K562 (cell line): ENCODE data around the gene NR5A1. TPM values are rescaled to one million over a fixed set of nuclear protein-coding genes. Genes with fewer than 3 reads are reported as not detected.

ENCODE experiments used
- ADNP ChIP-seq: fragments of 200-800 bp; sonication (Bioruptor generic); IDR thresholded peaks from 2 replicates; pipeline ENCODE4 v1.6.1; 2016; ENCODE audit warnings: missing genetic modification characterization, missing compliant biosample characterization
- CHD4 ChIP-seq: fragments of 200-600 bp; sonication (generic); IDR thresholded peaks from 3 replicates; pipeline ENCODE4 v1.6.1; 2012; ENCODE audit warnings: low read depth, mild to moderate bottlenecking, mixed read lengths, low read length, inconsistent platforms; ENCODE audit not compliant: insufficient read depth, insufficient replicate concordance, poor library complexity, severe bottlenecking
- COPS2 ChIP-seq: fragments of 450-650 bp; conservative IDR thresholded peaks from 2 replicates; pipeline ENCODE4 v1.6.1; 2016; ENCODE audit warnings: mild to moderate bottlenecking, moderate library complexity
- CREB1 ChIP-seq, 2 experiments: sonication (generic) in 1 of 2; formaldehyde crosslinking in 1 of 2; IDR thresholded peaks; 2 replicates each; pipeline versions ENCODE4 v1.6.1 to v1.8.0; 2012 to 2022; ENCODE audit warnings: inconsistent platforms in 1 of 2, mild to moderate bottlenecking in 1 of 2, missing genetic modification reagents in 1 of 2, moderate library complexity in 1 of 2
- DIDO1 ChIP-seq: fragments of 450-650 bp; IDR thresholded peaks from 2 replicates; pipeline ENCODE4 v1.6.1; 2016; ENCODE audit warnings: low read depth, missing biosample characterization, missing genetic modification characterization
- ETV1 ChIP-seq: fragments of 450-650 bp; conservative IDR thresholded peaks from 2 replicates; pipeline ENCODE4 v1.6.1; 2016; ENCODE audit warnings: missing genetic modification characterization, control low read depth, low read depth, missing compliant biosample characterization
- HDAC2 ChIP-seq: fragments of 450-650 bp; IDR thresholded peaks from 2 replicates; pipeline ENCODE4 v1.6.1; 2016; ENCODE audit warnings: mild to moderate bottlenecking
- KDM1A ChIP-seq, 2 experiments: fragments of 450-650 bp; IDR thresholded peaks; 2 replicates each; pipeline ENCODE4 v1.6.1; 2016; ENCODE audit warnings: mild to moderate bottlenecking in 2 of 2
- KLF16 ChIP-seq: IDR thresholded peaks from 2 replicates; pipeline ENCODE4 v1.6.1; 2016; ENCODE audit warnings: antibody characterized with exemption
- NCOA1 ChIP-seq: fragments of 450-650 bp; IDR thresholded peaks from 2 replicates; pipeline ENCODE4 v1.6.1; 2016; ENCODE audit warnings: low read depth
- NFE2 ChIP-seq: IDR thresholded peaks from 2 replicates; pipeline ENCODE4 v1.6.1; 2014; ENCODE audit warnings: antibody characterized with exemption, low read depth
- RBM25 ChIP-seq: fragments of 200-400 bp; formaldehyde crosslinking; IDR thresholded peaks from 2 replicates; pipeline ENCODE4 v1.6.1; 2018; ENCODE audit warnings: low read length, low read depth, moderate library complexity; ENCODE audit not compliant: severe bottlenecking
- SIRT6 ChIP-seq: IDR thresholded peaks from one replicate; pipeline ENCODE4 v1.6.1; 2012; ENCODE audit warnings: low read depth, mild to moderate bottlenecking, control low read depth, inconsistent platforms, low read length, moderate library complexity
- SMARCA5 ChIP-seq: fragments of 450-650 bp; IDR thresholded peaks from 2 replicates; pipeline ENCODE4 v1.6.1; 2016
- TFAM ChIP-seq: fragments of 250-450 bp; sonication (Bioruptor Pico); conservative IDR thresholded peaks from 2 replicates; pipeline ENCODE4 v1.5.0; 2021; ENCODE audit warnings: mild to moderate bottlenecking, moderate library complexity
- ZBTB7A ChIP-seq: IDR thresholded peaks from 2 replicates; pipeline ENCODE4 v1.6.1; 2011; ENCODE audit warnings: low read depth, mild to moderate bottlenecking, low read length, moderate library complexity, borderline replicate concordance; ENCODE audit not compliant: control insufficient read depth
- ZNF184 ChIP-seq: sonication (generic); formaldehyde crosslinking; IDR thresholded peaks from 2 replicates; pipeline ENCODE4 v1.5.0; 2020; ENCODE audit warnings: missing genetic modification reagents
- ZNF212 ChIP-seq: fragments of 450-650 bp; formaldehyde crosslinking; IDR thresholded peaks from 2 replicates; pipeline ENCODE4 v1.4.0; 2020; ENCODE audit warnings: mild to moderate bottlenecking
- ZNF408 ChIP-seq: fragments of 250-450 bp; sonication (Bioruptor Pico); IDR thresholded peaks from 2 replicates; pipeline ENCODE4 v1.4.0; 2020; ENCODE audit warnings: low read depth, mild to moderate bottlenecking, moderate library complexity
- ZNF695 ChIP-seq: fragments of 450-650 bp; formaldehyde crosslinking; IDR thresholded peaks from 2 replicates; pipeline ENCODE4 v1.4.0; 2020; ENCODE audit warnings: mild to moderate bottlenecking, moderate library complexity
- polyA plus RNA-seq, 8 experiments: library from polyadenylated mRNA; depleted of rRNA in 4 of 8; stranded (reverse) in 5 of 8; unstranded in 3 of 8; fragments of >200 nt; fragmentation: Nextera tagmentation in 2 of 8; fragmentation: Illumina TruSeq in 1 of 8; extraction: Ambion mirVana in 2 of 8; extraction: Trizol in 1 of 8; gene quantifications; 2 replicates each; pipeline versions ENCODE4 v1.2.1 to v1.2.3, GENCODE V29; 2011 to 2014; ENCODE audit warnings: inconsistent platforms in 1 of 8, missing spikeins in 1 of 8
- total RNA-seq, 7 experiments: library from RNA; depleted of rRNA in 6 of 7; stranded (reverse); fragments of >200 nt in 6 of 7; fragmentation: Illumina TruSeq in 2 of 7; extraction: Trizol in 2 of 7; gene quantifications; 2 replicates each; pipeline versions ENCODE4 v1.2.1 to v1.2.3, GENCODE V29; 2011 to 2021; ENCODE audit warnings: low replicate concordance in 1 of 7
- TF ChIP-seq, protein P1 (sequence below): fragments of 250-450 bp; sonication (Bioruptor Pico); IDR thresholded peaks from 2 replicates; pipeline ENCODE4 v1.8.0; 2021; ENCODE audit warnings: borderline replicate concordance, mild to moderate bottlenecking, moderate library complexity; ENCODE audit not compliant: poor library complexity, severe bottlenecking
- TF ChIP-seq, protein P2 (sequence below), 2 experiments: fragments of 450-650 bp in 1 of 2; sonication (generic) in 1 of 2; formaldehyde crosslinking in 1 of 2; IDR thresholded peaks in 1 of 2; conservative IDR thresholded peaks in 1 of 2; 2 replicates each; pipeline versions ENCODE4 v1.6.1 to v1.8.1; 2016 to 2023; ENCODE audit warnings: mild to moderate bottlenecking in 2 of 2, moderate library complexity in 2 of 2, inconsistent platforms in 1 of 2, missing genetic modification reagents in 1 of 2
- TF ChIP-seq, protein P3 (sequence below): IDR thresholded peaks from 2 replicates; pipeline ENCODE4 v1.6.1; 2016; ENCODE audit warnings: missing genetic modification characterization, missing compliant biosample characterization
- TF ChIP-seq, protein P4 (sequence below): sonication (generic); formaldehyde crosslinking; IDR thresholded peaks from 2 replicates; pipeline ENCODE4 v1.8.1; 2022; ENCODE audit warnings: missing genetic modification reagents

The NR5A1 gene
- total and polyA plus RNA-seq, 9 of the 15 experiments (the other 6 are each of a cell fraction or from before 2014, with no cell fraction given) = 0.11 to 0.32 (median 0.20) TPM; not detected in 6

DNA sequence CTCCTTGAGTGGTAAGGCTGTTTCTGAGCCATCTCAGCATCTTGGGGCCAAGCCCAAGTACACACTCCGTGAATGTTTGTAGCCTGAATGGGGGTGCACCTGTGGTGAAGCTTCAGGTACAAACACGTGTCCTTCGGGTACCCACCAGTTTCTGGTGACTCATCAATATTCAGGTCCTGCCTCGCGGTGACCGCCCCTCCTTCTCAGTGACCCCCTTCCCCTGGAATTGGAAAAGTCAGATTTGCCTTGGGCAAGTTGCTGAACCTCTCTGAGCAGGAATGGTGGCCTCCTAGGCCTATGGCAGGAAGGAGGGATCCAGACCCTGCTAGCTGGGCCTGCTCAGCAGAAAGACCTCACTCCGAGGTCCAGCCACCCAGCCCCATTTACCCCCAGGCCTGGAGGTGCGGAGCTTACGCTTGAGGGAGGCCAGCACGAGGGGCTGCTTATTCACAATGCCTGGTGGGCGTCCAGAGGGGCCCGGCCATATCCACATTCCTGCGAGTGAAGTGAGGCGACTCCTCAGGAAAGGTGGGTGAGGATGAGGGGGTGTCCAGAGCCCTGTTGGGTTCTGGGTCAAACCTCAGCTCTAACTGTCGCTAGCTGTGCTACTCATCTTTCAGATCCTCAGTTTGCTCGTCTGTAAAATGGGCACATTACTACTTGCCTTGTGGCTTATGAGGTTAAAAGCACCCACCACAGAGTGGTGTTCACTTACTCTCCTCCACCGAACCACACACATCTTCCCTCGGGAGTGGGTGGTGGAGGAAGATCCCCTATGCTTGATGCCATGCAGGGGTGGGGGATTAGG is 49.9 kb downstream of the NR5A1 start (continued):
- TF ChIP-seq, protein P1, sequence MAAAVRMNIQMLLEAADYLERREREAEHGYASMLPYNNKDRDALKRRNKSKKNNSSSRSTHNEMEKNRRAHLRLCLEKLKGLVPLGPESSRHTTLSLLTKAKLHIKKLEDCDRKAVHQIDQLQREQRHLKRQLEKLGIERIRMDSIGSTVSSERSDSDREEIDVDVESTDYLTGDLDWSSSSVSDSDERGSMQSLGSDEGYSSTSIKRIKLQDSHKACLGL (CRISPR knock-in tag) = no peak
- TF ChIP-seq ZNF212 (CRISPR knock-in tag) = no peak
- TF ChIP-seq, protein P2, sequence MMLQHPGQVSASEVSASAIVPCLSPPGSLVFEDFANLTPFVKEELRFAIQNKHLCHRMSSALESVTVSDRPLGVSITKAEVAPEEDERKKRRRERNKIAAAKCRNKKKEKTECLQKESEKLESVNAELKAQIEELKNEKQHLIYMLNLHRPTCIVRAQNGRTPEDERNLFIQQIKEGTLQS (IDR thresholded peaks at IDR 0.05) = peak; percentile 24; the same call in 1 of the 2 replicates
- TF ChIP-seq, protein P2 (CRISPR knock-in tag; conservative IDR thresholded peaks at IDR 0.05) = no peak
- TF ChIP-seq COPS2 = no peak
- TF ChIP-seq CREB1 (IDR thresholded peaks at IDR 0.05) = no peak
- TF ChIP-seq CREB1 (CRISPR knock-in tag; IDR thresholded peaks at IDR 0.05) = 0 out of 2 replicates have a peak, but pooled peaks have one; percentile 27
- 0 out of 2 replicates have a peak, but pooled peaks have one; percentile 26 for TF ChIP-seq ZBTB7A
- TF ChIP-seq ZNF408 (CRISPR knock-in tag) = no peak
- TF ChIP-seq ZNF695 (CRISPR knock-in tag) = no peak
- TF ChIP-seq ADNP (tag) = peak; percentile 89
- TF ChIP-seq DIDO1 (tag) = no peak
- TF ChIP-seq TFAM (CRISPR knock-in tag) = no peak
- peak; percentile 32; the same call in 1 of the 2 replicates for TF ChIP-seq NFE2
- TF ChIP-seq ZNF184 (CRISPR knock-in tag) = no peak
- TF ChIP-seq KLF16 = no peak
- TF ChIP-seq RBM25 = peak; percentile 84
- TF ChIP-seq, protein P3, sequence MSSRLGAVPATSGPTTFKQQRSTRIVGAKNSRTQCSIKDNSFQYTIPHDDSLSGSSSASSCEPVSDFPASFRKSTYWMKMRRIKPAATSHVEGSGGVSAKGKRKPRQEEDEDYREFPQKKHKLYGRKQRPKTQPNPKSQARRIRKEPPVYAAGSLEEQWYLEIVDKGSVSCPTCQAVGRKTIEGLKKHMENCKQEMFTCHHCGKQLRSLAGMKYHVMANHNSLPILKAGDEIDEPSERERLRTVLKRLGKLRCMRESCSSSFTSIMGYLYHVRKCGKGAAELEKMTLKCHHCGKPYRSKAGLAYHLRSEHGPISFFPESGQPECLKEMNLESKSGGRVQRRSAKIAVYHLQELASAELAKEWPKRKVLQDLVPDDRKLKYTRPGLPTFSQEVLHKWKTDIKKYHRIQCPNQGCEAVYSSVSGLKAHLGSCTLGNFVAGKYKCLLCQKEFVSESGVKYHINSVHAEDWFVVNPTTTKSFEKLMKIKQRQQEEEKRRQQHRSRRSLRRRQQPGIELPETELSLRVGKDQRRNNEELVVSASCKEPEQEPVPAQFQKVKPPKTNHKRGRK = no peak
- no peak for TF ChIP-seq SIRT6
- peak; percentile 49 to 84; a peak in 2 of 4 replicates for TF ChIP-seq KDM1A (IDR thresholded peaks at IDR 0.05)
- peak; percentile 78 for TF ChIP-seq SMARCA5
- TF ChIP-seq, protein P4, sequence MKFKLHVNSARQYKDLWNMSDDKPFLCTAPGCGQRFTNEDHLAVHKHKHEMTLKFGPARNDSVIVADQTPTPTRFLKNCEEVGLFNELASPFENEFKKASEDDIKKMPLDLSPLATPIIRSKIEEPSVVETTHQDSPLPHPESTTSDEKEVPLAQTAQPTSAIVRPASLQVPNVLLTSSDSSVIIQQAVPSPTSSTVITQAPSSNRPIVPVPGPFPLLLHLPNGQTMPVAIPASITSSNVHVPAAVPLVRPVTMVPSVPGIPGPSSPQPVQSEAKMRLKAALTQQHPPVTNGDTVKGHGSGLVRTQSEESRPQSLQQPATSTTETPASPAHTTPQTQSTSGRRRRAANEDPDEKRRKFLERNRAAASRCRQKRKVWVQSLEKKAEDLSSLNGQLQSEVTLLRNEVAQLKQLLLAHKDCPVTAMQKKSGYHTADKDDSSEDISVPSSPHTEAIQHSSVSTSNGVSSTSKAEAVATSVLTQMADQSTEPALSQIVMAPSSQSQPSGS (CRISPR knock-in tag) = no peak
- TF ChIP-seq CHD4 = peak; percentile 92
- peak; percentile 21; the same call in 1 of the 2 replicates for TF ChIP-seq HDAC2
- no peak for TF ChIP-seq ETV1 (tag)
- no peak for TF ChIP-seq NCOA1
